Suprapubic skin (tissue), 4 donors: ENCODE data around the gene OSMR. TPM values are rescaled to one million over a fixed set of nuclear protein-coding genes. Genes with fewer than 3 reads are reported as not detected.
A peak's percentile ranks its signal among the peaks of the same experiment; 100 is the strongest.

Experiments used
- DNase-seq, 2 donors: peaks; one replicate each; pipeline ENCODE4 v3.0.0-alpha.2; 2019; ENCODE audit warnings: low spot score in 2 of 2
- H3K27ac ChIP-seq: fragments of 200-600 bp; sonication (generic); one replicate; pipeline ENCODE4 v1.5.1; 2019
- H3K27me3 ChIP-seq: fragments of 200-600 bp; sonication (generic); one replicate; pipeline ENCODE4 v1.5.1; 2019
- H3K36me3 ChIP-seq: fragments of 200-600 bp; sonication (generic); one replicate; pipeline ENCODE4 v1.5.1; 2019
- H3K4me1 ChIP-seq: fragments of 200-600 bp; sonication (generic); one replicate; pipeline ENCODE4 v1.5.1; 2019
- H3K4me3 ChIP-seq: fragments of 200-600 bp; sonication (generic); one replicate; pipeline ENCODE4 v1.5.1; 2019; ENCODE audit warnings: mild to moderate bottlenecking
- H3K9me3 ChIP-seq: fragments of 200-600 bp; sonication (generic); one replicate; pipeline ENCODE4 v1.5.1; 2019
- EP300 ChIP-seq: sonication (generic); formaldehyde crosslinking; IDR thresholded peaks from one replicate; pipeline ENCODE4 v1.6.1; 2017; ENCODE audit warnings: antibody characterized with exemption
- POLR2A ChIP-seq, 2 donors: fragments of 450-650 bp; IDR thresholded peaks; one replicate each; pipeline ENCODE4 v1.6.1; 2017; ENCODE audit warnings: antibody characterized with exemption in 2 of 2, mild to moderate bottlenecking in 2 of 2, moderate library complexity in 2 of 2
- POLR2AphosphoS5 ChIP-seq, 3 donors: sonication (generic); formaldehyde crosslinking; IDR thresholded peaks; one replicate each; pipeline ENCODE4 v1.6.1; 2017; ENCODE audit warnings: antibody characterized with exemption in 3 of 3
- WGBS: methylation state at CpG from one replicate; pipeline ENCODE4 v1.1.5; 2018; 5-methylcytosine and 5-hydroxymethylcytosine counted together
- total RNA-seq, 4 donors: library from RNA; depleted of rRNA; stranded (reverse); fragments of >200 nt; gene quantifications; one replicate each; pipeline ENCODE4 v1.1.0, GENCODE V29; 2016
- TF ChIP-seq, protein P1 (sequence below), 2 donors: fragments of 200-600 bp in 1 of 2; fragments of 450-650 bp in 1 of 2; sonication (generic) in 1 of 2; IDR thresholded peaks; one replicate each; pipeline ENCODE4 v1.5.1; 2016 to 2019; ENCODE audit warnings: antibody characterized with exemption in 2 of 2, mild to moderate bottlenecking in 1 of 2, moderate library complexity in 1 of 2

OSMR gene
- total RNA-seq, 4 donors from 2014 or later, result 20.0 to 44.3 (median 22.0) TPM

GRCh38 chr5:38827525-38827924, 18.3 kb upstream of the OSMR start:
- WGBS, result 88% methylated on average over 4 of the region's 4 CpGs

GRCh38 chr5:38830521-38831051, 15.2 kb upstream of the OSMR start:
- Histone ChIP-seq H3K4me3 (no peak overlapping the region), H3K36me3 (peaks cover 3% of the 10 kb centered on the region), H3K4me1 (peaks cover 16% of the 10 kb centered on the region), H3K9me3 (no peaks in the 10 kb centered on the region), H3K27ac (no peak overlapping the region), H3K27me3 (no peaks in the 10 kb centered on the region)
- TF ChIP-seq, protein P1, sequence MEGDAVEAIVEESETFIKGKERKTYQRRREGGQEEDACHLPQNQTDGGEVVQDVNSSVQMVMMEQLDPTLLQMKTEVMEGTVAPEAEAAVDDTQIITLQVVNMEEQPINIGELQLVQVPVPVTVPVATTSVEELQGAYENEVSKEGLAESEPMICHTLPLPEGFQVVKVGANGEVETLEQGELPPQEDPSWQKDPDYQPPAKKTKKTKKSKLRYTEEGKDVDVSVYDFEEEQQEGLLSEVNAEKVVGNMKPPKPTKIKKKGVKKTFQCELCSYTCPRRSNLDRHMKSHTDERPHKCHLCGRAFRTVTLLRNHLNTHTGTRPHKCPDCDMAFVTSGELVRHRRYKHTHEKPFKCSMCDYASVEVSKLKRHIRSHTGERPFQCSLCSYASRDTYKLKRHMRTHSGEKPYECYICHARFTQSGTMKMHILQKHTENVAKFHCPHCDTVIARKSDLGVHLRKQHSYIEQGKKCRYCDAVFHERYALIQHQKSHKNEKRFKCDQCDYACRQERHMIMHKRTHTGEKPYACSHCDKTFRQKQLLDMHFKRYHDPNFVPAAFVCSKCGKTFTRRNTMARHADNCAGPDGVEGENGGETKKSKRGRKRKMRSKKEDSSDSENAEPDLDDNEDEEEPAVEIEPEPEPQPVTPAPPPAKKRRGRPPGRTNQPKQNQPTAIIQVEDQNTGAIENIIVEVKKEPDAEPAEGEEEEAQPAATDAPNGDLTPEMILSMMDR (IDR thresholded peaks at IDR 0.05), result no peak
- no peak for TF ChIP-seq EP300
- TF ChIP-seq POLR2A (IDR thresholded peaks at IDR 0.05), result no peak
- TF ChIP-seq POLR2AphosphoS5 (IDR thresholded peaks at IDR 0.05), result peak in 1 of 3 donors; percentile 12
- 46% methylated on average over 3 of the region's 3 CpGs for WGBS
- no peak for DNase-seq

More at GRCh38 chr5:38827525-38827924, 18.3 kb upstream of the OSMR start:
- TF ChIP-seq EP300 (no peak), POLR2A (IDR thresholded peaks at IDR 0.05) (no peak), POLR2AphosphoS5 (IDR thresholded peaks at IDR 0.05) (no peak)
- TF ChIP-seq, protein P1 (IDR thresholded peaks at IDR 0.05), result no peak
- DNase-seq, result no peak
- peaks cover 16% of the 10 kb centered on the region for H3K4me1 ChIP-seq
- no peak overlapping the region for H3K27ac ChIP-seq
- no peaks in the 10 kb centered on the region for H3K27me3 ChIP-seq
- H3K4me3 ChIP-seq, result no peak overlapping the region
- H3K36me3 ChIP-seq, result peaks cover 3% of the 10 kb centered on the region
- no peaks in the 10 kb centered on the region for H3K9me3 ChIP-seq

DNA sequence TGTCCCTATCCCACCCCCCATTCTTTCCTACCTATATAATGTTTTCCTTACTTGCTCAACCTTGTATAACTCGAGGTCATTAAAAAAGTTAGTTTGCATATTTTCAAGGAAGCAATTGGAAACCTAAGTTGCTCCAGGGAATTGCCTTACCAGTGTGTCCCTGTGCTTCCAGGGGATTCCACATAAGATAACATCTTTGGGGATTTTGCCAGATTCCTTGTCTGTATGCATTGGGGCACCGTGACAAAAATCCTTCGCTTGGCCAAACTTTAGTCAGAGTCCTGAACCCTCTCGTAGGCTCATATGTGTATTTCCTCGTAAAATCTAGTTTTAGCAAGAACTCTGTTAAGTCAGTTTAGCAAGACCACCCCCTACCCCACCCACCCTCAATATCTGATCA, 14.7 kb upstream of the OSMR start:
- no peak overlapping the region for H3K27ac ChIP-seq

GRCh38 chr5:38831909-38832308, 13.9 kb upstream of the OSMR start:
- no peak overlapping the region for H3K27ac ChIP-seq
- no peaks in the 10 kb centered on the region for H3K9me3 ChIP-seq
- H3K36me3 ChIP-seq, result peaks cover 3% of the 10 kb centered on the region
- WGBS, result 48% methylated on average over 3 of the region's 3 CpGs
- H3K4me1 ChIP-seq, result peaks cover 21% of the 10 kb centered on the region
- no peak overlapping the region for H3K4me3 ChIP-seq
- no peak for TF ChIP-seq EP300
- no peak for TF ChIP-seq POLR2A (IDR thresholded peaks at IDR 0.05)
- TF ChIP-seq, protein P1 (IDR thresholded peaks at IDR 0.05), result no peak
- TF ChIP-seq POLR2AphosphoS5 (IDR thresholded peaks at IDR 0.05), result no peak
- H3K27me3 ChIP-seq, result no peaks in the 10 kb centered on the region
- no peak for DNase-seq

More for the DNA sequence above, 14.7 kb upstream of the OSMR start:
- no peak overlapping the region for H3K4me3 ChIP-seq
- no peak for DNase-seq
- TF ChIP-seq POLR2AphosphoS5 (IDR thresholded peaks at IDR 0.05) (no peak), POLR2A (IDR thresholded peaks at IDR 0.05) (no peak)
- H3K4me1 ChIP-seq, result peaks cover 19% of the 10 kb centered on the region
- H3K36me3 ChIP-seq, result peaks cover 3% of the 10 kb centered on the region
- 51% methylated on average over 5 of the region's 5 CpGs for WGBS
- no peaks in the 10 kb centered on the region for H3K9me3 ChIP-seq
- no peaks in the 10 kb centered on the region for H3K27me3 ChIP-seq

DNA sequence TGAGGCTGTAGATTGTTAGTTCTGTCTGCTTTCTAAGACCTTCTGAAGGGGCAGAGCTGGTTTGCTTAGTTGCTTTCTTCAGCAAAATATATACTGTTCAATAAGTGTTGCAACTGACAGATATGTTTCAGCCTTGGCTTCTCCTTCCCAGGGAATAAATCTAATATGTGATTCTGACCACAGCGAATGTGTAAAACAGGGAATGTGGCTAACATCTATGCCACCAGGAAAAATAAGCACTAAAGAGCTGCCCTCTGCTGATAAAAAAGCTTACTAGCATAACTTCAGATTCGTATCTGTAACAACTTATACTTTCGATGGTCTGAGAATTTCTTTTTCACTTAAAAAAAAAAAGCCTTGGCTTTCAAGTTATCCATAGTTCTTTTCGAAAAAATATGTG, 13.0 kb upstream of the OSMR start:
- Histone ChIP-seq H3K36me3 (peaks cover under 1% of the 10 kb centered on the region), H3K4me1 (peaks cover 21% of the 10 kb centered on the region), H3K4me3 (no peak overlapping the region), H3K27ac (no peak overlapping the region), H3K27me3 (no peaks in the 10 kb centered on the region), H3K9me3 (no peaks in the 10 kb centered on the region)
- 86% methylated on average over 4 of the region's 4 CpGs for WGBS
- TF ChIP-seq POLR2A (IDR thresholded peaks at IDR 0.05), result no peak
- TF ChIP-seq, protein P1 (IDR thresholded peaks at IDR 0.05), result no peak
- no peak for TF ChIP-seq POLR2AphosphoS5 (IDR thresholded peaks at IDR 0.05)
- TF ChIP-seq EP300, result no peak
- DNase-seq, result no peak

DNA sequence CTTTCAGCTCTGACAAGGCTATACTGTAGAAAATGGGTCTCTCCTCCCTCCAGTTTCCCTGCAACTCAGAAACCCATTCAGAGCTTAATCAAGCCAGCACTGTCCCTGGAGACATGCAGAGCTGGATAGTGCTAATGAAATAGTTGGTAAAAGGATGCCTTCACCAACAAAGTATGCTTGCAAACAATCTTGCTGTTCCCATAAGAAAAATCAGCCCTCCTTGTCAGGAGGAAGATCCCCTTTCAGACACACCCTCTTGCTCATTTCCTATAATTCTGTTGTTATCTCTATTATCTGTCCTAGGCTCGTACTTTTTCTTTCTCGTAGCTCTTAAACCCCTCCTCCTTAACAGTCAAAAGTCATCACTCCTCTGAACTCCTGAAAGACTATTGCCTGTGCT, 9.9 kb upstream of the OSMR start:
- H3K36me3 ChIP-seq, result no peaks in the 10 kb centered on the region
- TF ChIP-seq, protein P1 (IDR thresholded peaks at IDR 0.05), result no peak
- TF ChIP-seq POLR2A (IDR thresholded peaks at IDR 0.05), result no peak
- TF ChIP-seq POLR2AphosphoS5 (IDR thresholded peaks at IDR 0.05), result no peak
- no peak for TF ChIP-seq EP300
- WGBS, result 22% methylated on average over 2 of the region's 2 CpGs
- H3K27ac ChIP-seq, result no peak overlapping the region
- no peaks in the 10 kb centered on the region for H3K27me3 ChIP-seq
- no peaks in the 10 kb centered on the region for H3K9me3 ChIP-seq
- DNase-seq, result no peak
- no peak overlapping the region for H3K4me3 ChIP-seq
- H3K4me1 ChIP-seq, result peaks cover 18% of the 10 kb centered on the region
